ENCODE measurements around the gene ZNF552.
"Not testable (repeated sequence)": the region's sequence is repeated elsewhere in the genome, so short reads cannot be mapped to it uniquely, and the experiment has no call there.

Gene ZNF552

GRCh38 chr19:57812226-57812625, 2.5 kb downstream of the ZNF552 start:
- in situ Hi-C loops (cut with MboI; ENCODE audit: low pct_unique_long_range_greater_than_20kb, low sequenced_read_pairs, unreplicated experiment): no loop called here
- TF ChIP-seq CTCF (IDR thresholded peaks at IDR 0.05; ENCODE audit: extremely low read depth, insufficient read depth, missing control alignments): no peak

GRCh38 chr19:57810410-57811295, 4.1 kb downstream of the ZNF552 start:
- DNase-seq (ENCODE audit: low spot score); in situ Hi-C loops (cut with MboI; ENCODE audit: low pct_unique_long_range_greater_than_20kb, low sequenced_read_pairs, unreplicated experiment): not testable (repeated sequence)

More at GRCh38 chr19:57812226-57812625, 2.5 kb downstream of the ZNF552 start:
- DNase-seq (ENCODE audit: low spot score): peak; percentile 62

- TF ChIP-seq CTCF (IDR thresholded peaks at IDR 0.05; ENCODE audit: extremely low read depth, insufficient read depth, missing control alignments): no peak
- no peak for DNase-seq (ENCODE audit: low spot score)
- in situ Hi-C loops (cut with MboI; ENCODE audit: low pct_unique_long_range_greater_than_20kb, low sequenced_read_pairs, unreplicated experiment): no loop called here
Measured at GRCh38 chr19:57807541-57807940, 7.2 kb downstream of the ZNF552 start.

GRCh38 chr19:57803594-57804325, 11.0 kb downstream of the ZNF552 start:
- in situ Hi-C loops (cut with MboI; ENCODE audit: low pct_unique_long_range_greater_than_20kb, low sequenced_read_pairs, unreplicated experiment): no loop called here
- DNase-seq (ENCODE audit: low spot score): no peak

GRCh38 chr19:57803265-57803593, 11.5 kb downstream of the ZNF552 start:
- no peak for DNase-seq (ENCODE audit: low spot score)
- in situ Hi-C loops (cut with MboI; ENCODE audit: low pct_unique_long_range_greater_than_20kb, low sequenced_read_pairs, unreplicated experiment): no loop called here
- no peak for TF ChIP-seq CTCF (IDR thresholded peaks at IDR 0.05; ENCODE audit: extremely low read depth, insufficient read depth, missing control alignments)

More at GRCh38 chr19:57803594-57804325, 11.0 kb downstream of the ZNF552 start:
- no peak for TF ChIP-seq CTCF (IDR thresholded peaks at IDR 0.05; ENCODE audit: extremely low read depth, insufficient read depth, missing control alignments)

- in situ Hi-C loops (cut with MboI; ENCODE audit: low pct_unique_long_range_greater_than_20kb, low sequenced_read_pairs, unreplicated experiment): no loop called here
- no peak for DNase-seq (ENCODE audit: low spot score)
- peak; percentile 45 for TF ChIP-seq CTCF (IDR thresholded peaks at IDR 0.05; ENCODE audit: extremely low read depth, insufficient read depth, missing control alignments)
Measured at GRCh38 chr19:57802269-57802668, 12.4 kb downstream of the ZNF552 start.

- no peak for TF ChIP-seq CTCF (IDR thresholded peaks at IDR 0.05; ENCODE audit: extremely low read depth, insufficient read depth, missing control alignments)
- in situ Hi-C loops (cut with MboI; ENCODE audit: low pct_unique_long_range_greater_than_20kb, low sequenced_read_pairs, unreplicated experiment): no loop called here
- no peak for DNase-seq (ENCODE audit: low spot score)
Measured at GRCh38 chr19:57800696-57801095, 14.0 kb downstream of the ZNF552 start.

GRCh38 chr19:57796580-57796979, 18.1 kb downstream of the ZNF552 start:
- in situ Hi-C loops (cut with MboI; ENCODE audit: low pct_unique_long_range_greater_than_20kb, low sequenced_read_pairs, unreplicated experiment); DNase-seq (ENCODE audit: low spot score): not testable (repeated sequence)

All from GM13977 (cell line).